Stimulated activated CD4-positive, alpha-beta T cell treated with anti-CD3 and anti-CD28 coated beads, Interleukin-2, amount 100 ng/mL, for 4 hours (primary cell): ENCODE results near the gene CADM1.
A peak's percentile ranks its signal among the peaks of the same experiment; 100 is the strongest.

ENCODE experiments used
- DNase-seq: peaks from one replicate; pipeline ENCODE4 v3.0.0-alpha.2; 2020; ENCODE audit warnings: low read depth

Gene CADM1

DNA sequence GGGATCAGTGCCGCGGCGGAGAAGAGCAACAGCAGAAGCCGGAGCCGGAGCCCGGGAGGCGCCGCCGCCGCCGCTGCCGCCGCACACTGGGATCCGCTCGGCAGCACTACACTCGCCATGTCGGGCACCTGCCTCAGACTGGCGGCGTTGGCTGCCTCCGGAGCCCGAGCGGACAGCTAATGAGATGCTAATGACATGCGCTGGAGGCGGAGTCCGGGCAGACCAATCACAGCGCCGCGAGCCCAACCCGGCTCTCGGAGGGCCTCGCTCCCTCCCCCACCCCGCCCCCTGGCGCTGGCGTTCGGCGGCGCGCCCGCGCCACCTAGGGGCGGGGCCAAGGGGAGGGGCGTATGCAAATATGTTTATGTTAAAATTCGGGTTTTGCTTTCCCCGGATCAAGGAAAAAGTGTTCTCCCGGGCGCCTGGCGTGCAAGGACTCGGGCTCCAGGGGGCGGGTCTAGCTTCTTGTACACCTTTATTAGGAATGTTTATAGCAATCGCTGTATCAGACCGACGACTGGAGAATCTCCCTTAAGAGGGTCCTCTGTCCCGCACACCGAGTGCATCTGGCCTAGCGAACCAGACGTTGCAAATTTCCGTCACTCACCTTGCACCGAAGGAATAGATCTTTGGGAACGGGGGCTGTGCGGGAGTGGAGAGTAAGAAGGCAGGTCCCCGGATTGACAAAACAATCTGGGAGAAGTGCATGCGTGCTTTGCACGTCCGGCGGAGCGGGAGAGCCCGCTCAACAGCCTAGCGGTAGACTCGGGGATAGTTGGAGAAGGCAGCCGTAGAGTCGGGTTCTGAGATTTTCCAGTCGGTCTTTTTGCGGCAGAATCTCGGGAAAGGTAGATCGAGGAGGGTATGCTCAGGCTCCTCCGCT, at the start of gene CADM1:
Gene CADM1, minus strand, starts transcription at position 140 of the 883 bp plus-strand sequence.
- peak; percentile 53 for DNase-seq

DNA sequence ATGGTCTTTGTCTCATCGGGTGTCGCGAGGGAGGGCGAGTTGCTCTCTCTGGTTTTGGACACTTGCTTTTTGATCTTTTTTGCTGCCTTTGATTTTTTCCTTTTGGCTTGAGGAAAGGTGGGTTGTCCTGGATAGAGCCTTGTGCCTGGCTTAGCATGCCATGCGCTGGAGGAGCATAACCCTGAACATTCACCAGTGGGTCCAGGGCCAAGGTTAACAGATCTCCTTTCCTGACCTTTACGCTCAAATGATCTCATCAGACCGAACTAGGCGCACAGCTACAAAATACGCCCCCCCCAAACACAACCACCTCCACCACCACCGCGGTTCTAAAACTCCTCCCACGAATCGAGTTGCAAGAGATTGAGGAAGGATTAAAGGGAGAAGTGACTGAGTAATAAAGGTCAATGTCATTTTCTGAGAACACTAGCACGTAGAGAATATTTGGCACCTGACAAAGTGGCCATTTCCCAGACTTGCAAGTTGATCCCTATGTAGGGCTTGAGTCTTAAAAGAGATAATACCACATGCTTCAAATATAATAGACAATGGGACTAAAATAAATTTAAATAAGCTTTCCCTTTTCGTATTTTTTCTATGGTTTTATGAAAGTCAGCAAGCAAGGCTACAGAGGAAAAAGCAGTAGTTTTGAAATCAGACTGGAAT, 48.7 kb upstream of the CADM1 start:
- DNase-seq, result no peak

DNA sequence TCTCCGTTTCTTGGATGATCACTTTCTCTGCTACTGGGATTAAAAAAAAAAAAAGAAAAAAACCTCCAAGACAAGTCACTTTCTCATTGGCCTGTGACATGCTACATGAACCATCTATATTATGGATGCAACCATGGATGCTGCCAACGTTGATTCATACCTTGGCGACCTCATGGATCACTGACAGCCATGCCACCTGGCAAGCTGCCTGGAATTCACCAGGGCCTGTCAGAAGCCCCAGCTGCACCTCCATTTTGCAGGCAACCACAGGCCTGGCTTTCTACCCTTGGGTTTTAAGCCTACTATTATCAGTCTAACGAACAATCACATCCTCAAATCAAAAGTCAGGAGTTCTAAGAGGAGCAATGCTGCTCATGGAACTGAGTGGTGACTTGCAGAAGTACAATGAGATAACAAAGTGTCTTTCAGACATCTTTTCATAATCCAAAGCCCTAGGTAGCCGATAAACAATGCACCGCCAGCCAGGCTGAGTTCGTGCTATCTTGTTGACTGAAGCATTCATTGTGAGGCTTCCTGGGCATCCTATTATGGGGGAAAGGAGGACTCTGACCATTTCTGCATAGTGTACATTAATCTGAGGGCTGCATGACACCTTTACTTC, 48.0 kb upstream of the CADM1 start:
- no peak for DNase-seq

DNA sequence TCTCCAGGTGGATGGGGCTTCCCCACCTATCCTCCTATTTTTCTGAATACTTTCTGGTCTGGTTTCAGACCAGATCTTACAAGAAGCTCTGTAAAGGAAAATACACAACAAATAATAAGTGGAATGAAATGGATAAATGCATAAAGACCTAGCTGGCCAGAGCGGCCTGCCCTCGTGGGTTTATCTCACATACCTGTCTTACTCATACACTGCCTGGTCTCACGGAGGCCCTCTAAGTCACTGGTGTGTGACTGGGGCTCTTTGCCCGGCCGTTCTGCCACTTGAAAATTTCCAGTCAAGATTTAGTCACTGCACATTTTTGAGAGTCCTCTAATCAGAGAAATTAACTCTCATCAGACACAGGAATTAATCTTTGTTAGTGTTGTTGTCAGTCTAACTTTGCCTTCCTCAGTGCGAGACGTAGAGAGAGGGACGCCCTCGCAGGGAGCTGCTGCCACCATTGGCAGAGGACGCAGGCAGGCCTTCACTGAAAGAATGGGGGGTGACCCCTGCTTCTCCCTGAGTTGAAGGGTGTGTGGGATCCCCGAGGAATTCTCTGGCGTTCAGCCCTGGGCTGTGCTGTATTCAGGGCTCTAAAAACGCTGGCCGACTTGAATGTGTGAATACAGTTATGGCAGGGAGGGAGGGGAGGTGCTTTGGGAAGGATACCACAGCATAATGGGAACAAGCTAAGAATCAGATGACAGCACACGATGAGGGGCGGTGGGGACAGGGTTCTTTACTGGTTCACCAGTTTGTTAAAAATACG, 46.3 kb upstream of the CADM1 start:
- no peak for DNase-seq

DNA sequence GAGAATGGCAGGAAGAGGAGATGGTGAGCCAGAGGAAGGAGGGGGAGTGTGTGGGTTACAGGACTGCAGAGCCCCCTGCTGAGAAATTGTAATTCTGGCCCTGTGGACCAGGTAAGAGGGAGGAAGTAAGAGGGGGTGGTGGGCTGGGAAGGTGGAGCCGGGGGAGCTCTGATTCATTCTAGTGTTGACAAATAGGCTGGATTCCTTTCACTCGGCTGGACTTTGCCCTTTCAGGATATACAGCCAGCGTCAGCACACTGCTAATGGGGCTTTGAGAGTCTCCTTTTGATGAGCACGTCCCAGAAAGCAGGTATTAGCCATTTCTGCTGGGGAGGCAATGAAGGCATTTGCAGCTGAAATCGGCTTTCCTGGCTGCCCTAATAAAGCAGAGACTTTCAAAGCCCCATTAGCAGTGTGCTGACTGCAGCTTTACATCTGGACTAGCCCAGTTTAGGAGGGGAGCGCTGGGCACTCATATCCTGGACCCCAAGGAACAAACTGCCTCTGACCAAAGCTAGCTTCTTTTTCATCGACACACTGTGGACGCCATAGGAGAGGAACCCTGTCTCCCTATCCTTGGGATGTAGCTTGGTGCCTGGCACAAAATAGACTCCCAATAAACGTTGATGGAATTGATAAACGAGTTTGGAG, 44.8 kb upstream of the CADM1 start:
- DNase-seq, result no peak

DNA sequence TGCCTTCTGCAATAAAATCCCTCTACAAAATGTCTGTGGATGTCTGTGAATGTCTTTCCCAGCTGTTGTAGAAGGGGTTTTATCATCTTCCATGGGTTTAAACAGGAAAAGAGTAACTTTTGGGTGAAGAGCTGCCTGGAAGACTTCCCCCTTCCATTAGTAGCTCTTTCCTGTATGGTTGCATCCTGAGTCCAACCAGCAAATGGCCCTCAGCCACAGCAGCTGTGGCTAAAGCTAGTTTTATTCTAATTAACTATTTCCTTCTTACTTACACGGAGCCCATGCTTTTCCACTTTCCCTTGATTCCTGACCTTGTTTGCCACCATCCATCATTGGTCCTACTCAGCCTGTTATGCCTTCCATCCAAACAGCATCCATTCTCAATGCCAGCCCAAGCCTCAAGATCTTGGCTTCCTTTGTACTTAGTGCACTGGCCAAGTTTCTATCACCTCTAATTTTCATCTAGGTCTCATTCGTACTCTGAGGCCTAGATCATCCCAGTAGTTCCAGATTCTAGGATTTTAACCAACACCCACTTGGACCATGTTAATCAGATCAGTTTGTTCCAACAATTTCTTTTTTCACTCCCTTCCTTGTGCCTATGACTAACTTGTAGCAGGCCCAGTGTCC, 41.5 kb upstream of the CADM1 start:
- DNase-seq, result no peak

DNA sequence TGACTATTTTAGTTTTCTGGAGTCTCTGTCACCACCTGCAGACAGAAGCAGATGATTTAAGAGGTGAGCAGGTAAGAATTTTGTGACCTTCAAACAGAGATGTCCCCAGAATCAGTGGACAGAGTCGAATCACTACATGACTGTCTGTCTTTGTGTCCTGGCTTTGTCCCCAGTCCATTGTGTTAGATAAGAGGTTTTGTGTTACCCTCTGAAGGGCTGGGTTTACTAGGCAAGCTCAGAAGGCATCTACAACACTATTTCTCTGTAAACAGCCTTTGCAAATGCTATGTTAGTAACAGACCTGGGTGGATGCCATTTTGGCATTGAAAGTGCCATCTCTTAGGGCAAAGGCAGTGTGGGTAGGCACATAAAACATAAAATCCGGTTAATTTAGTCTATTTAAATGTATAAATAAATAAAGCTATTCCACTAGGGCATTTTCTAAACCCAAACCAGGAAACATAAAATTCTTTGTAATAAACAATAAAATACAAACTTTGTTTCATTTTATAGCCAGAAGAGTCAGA, 40.3 kb upstream of the CADM1 start:
- DNase-seq, result no peak

DNA sequence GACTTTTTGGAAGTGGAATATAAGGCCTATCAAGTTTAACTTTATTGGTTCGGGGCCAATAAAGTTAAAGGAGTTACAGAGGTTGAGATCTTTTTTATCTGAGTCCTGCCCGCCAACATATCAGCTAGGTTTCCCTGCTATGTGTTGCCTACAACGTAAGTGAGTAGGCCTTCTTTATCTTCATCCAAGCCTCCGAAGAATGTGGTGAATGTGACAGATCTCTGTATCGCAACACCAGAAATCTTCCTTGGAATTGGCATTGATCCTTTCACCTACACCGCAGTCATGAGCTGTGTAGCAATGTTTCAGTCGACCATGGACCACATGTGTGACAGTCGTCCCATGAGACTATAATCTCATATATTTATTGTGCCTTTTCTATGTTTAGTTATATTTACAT, 37.3 kb upstream of the CADM1 start:
- DNase-seq, result no peak

DNA sequence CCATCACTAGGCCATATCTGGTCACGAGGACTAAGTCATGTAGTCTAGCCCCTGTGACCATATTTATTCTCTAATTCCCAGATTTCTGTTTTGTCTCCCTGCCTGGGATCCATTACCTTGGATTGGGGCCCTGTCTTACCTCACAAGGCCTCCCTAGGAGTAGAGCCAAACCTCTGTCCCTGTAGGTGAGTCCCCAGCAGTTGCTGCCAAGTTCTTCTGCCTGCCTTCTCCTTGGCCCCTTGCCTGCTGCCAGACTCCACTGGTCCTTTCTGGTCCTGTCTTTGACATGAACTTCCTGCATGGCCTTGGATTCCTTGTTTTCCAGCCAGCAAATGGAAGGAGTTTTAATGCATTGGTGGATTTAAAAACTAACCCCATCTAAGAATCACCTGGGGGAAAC, 35.6 kb upstream of the CADM1 start:
- DNase-seq, result no peak

DNA sequence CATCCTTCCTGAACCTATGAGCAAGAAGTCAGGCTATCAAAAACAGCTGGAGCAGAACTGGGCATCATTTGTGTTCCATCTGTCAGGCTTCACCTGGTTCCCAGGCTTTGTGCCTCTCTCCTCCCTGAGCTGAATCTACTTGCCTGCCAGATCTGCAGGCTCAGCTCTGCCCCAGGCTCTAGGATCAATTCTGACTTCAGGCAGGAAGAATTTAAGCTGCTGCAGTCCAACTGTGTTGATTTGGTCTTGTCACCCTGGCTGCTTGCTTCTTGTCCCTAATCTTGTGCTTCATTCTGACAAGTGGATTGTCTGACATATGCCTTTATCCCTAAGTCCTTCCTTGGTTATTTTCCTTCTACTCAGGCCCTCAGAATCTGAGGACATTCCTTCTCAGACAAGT, 31.6 kb upstream of the CADM1 start:
- no peak for DNase-seq

DNA sequence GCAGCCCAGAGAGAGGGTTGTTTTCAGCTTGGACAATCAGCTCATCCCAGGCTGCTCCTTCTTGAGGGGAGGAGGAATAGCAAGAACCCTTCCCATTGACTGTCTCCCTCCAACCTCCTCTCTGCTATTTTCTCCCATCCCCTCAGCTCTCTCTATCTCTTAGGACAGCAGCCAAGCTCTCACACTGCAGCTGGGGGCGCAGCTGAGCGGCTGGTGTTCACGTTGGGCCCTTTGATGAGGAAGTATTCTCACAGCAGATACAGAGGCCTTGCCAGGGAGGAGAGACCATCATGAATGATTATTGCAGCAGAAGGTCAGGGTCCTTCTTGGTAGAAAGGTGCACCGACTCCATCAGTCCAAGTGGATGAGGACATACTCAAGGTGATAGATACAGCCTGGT, 26.5 kb upstream of the CADM1 start:
- DNase-seq, result no peak

DNA sequence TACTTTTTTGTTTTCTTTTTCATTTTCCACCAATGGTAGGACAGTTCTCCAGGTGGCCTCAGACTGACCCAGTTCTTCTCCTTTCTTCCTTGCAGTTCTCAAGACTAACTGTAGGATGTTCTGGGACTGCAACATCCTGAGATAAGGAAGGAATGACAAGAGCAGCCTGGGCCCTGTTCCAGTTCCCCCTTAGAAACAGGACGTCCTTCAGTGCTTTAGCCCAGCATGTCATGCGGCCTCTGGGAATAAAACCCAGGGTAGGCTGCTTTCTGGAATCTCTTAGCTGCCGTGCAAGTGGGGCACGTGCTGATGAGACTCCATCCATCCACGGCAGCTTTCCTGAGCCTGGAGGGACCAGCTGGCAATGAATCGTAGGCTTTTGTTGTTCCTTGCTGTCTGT, 24.0 kb upstream of the CADM1 start:
- no peak for DNase-seq

DNA sequence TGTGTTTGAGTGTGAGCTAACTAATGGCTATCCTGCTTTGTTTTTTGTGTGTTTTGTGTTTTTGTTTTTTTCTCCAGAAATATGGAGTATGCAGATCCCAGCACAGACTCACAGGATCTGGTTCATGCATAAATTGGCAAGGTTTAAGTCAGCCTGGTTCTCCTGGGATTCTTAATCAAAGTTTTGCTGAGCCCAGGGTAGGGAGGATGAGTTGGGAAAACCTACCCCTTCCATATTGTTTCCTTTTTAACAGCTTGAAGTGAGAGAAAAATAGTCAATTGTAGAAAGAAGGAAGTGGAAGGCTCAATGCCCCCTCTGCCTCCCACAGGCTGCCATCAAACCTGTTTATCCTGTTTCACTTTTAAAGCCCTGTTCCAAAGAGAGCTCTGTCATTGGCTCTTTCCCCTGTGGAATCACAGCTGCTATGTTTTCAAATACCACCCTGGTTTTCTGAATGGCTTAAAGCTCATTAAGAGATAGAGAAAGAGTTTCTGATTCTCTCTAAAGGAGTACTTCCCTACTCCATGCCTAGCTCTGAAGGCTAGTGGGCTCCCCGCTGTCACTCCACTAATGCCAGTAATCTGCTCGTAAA, 23.4 kb upstream of the CADM1 start:
- DNase-seq, result no peak

DNA sequence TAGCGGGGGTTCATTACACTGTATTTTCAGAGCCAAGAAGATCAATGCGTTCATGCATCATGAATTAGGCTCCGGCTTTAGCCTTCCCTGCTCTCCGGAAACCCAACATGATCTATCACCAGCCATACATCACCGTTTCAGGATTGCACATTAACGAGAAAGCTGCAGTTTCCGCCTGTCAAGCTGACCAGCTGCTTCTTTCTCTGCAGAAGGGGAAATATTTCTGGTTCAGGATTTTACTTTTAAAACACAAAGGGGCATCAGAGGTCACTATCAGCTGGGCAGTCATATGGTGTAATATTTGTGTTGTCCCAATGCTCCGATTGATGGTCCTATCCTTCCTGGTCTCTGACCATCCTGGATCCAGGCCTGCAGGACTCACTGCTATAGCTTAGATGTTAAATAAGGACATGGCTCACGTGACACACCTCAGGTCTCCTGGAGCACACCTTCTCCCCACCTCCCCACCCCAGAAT, 21.4 kb upstream of the CADM1 start:
- DNase-seq, result no peak

DNA sequence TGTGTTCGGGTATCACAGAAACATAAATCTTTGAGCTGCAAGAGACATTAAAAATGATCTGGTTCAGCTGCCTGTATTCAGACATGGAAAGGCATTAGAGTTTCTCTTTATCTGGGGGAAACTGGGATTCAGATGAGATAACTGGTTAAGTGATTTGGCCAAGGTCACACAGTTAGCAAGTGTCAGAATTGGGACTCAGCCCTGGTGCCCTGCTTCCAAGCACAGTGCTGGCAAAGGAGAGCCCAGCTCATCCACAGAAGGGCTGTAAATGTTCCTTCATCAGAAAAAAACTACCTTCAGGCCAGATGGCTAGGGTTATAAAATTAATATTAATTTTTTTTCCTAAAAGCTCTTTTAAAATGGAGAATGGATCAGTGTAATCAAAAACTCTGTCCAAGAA, 20.4 kb upstream of the CADM1 start:
- DNase-seq, result no peak

DNA sequence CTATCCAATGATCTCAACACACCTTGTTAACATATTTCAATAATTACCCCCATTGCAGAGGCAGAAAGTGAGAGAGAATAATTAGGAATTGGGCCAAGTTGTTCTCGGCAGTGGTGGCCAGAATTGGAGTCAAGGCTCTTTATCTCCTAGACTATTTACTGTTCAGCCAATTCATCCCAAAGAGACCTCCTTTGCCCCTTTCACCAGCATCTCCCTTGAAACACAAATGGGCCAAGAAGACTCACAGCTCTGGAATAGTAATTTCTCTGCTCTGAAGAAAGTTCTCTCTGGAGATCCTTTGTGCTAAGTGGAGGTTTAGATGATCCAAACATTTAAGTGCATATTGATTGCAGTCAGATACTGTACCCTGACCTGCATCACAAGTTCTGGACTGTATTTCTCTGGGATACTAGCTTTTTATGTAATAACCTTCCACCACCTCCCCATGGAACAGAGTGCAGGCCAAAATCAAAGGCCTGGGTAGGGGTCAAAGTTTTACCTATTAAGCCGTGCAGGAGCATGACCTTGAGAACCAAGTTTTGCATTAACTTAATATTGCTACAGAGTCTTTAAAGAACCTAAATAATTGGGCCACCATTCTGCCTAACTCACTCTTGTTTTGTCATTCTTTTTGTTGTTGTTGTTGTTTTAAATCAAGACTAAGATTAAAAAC, 19.6 kb upstream of the CADM1 start:
- DNase-seq, result no peak

DNA sequence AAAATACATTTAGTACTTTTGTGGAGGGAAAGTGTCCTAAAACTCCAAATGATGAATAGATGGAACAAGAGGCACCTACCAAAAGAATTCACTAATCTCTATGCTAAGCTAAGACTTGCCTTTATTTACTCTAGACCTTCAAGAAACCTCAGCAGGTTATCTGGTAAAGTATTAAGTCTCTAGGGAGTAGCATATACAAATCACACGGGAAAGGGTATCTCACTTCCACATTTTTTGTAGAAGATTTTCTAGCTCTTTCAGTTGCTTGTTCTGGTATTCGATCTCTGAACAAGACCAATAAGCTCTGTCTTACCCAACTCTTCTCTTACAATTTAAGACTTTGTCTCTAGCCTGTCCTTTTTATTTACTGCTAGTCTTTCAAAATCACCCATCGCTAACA, 18.1 kb upstream of the CADM1 start:
- no peak for DNase-seq

DNA sequence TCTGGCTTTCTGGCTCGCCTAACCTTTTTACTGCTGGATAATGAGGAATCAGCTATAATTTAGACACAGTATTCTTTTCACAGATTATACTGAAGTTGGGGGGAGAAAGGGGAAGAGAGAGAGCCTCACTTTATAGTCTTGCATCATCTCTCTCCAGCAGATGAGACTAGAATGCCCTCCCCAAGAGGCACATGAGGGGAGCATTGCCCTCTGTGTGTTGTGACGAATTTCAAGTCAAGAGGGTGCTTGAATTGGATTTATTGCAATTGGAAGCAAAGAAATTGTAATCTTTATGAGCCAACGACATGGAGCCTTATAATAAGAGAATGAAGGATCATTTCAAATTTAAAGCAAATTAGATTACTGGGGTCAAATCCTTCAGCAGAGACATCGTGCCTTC, 17.6 kb upstream of the CADM1 start:
- no peak for DNase-seq

DNA sequence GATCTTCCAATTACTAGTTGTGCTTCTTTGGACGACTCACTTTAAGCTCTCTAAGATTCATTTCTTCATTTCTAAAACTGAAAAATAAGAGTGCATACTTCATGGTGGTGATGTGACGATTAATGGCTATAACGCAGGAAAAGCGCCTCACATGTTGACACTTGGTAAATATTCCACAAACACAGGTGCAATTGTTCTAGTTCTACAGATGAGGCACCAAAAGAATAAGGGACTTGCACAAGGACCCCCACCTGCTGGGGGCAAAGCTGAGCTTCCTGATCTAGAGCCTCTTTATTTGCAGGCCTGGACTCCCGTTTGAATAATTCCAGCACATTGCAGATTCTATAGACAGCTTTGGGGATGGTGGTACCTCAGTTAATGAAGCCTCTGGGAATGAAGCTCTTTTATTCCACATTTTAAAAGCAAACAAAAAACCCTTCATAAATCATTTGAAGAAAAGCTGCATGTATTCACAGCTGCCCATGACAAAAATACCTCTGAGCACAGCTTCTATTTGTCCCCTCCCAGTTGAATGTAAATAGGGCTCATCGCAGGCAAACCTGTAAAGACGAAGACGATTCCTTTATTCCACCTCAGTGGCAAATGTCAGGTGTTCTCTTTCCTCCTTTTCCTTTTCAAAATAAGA, 14.9 kb upstream of the CADM1 start:
- no peak for DNase-seq
